HUES6 (cell line): ENCODE measurements around the gene BAIAP2L1.

Experiments
- H3K27ac ChIP-seq: 2 replicates; pipeline ENCODE4 v1.7.0; 2013; ENCODE audit warnings: low read depth, mild to moderate bottlenecking, low read length, inconsistent platforms
- H3K27me3 ChIP-seq: 2 replicates; pipeline ENCODE4 v1.6.1; 2013; ENCODE audit warnings: low read length; ENCODE audit not compliant: control insufficient read depth, insufficient read depth
- H3K36me3 ChIP-seq: 2 replicates; pipeline ENCODE4 v1.6.1; 2013; ENCODE audit warnings: low read length; ENCODE audit not compliant: control insufficient read depth, insufficient read depth
- H3K4me1 ChIP-seq: 2 replicates; pipeline ENCODE4 v1.6.1; 2013; ENCODE audit warnings: low read length; ENCODE audit not compliant: control insufficient read depth, insufficient read depth
- H3K4me3 ChIP-seq: 2 replicates; pipeline ENCODE4 v1.5.1; 2013; ENCODE audit warnings: low read depth, low read length
- H3K9ac ChIP-seq: one replicate; pipeline ENCODE4 v1.6.1; 2013; ENCODE audit warnings: mild to moderate bottlenecking, low read length
- H3K9me3 ChIP-seq: 2 replicates; pipeline ENCODE4 v1.6.1; 2013; ENCODE audit warnings: low read depth, low read length; ENCODE audit not compliant: control insufficient read depth, insufficient read depth

BAIAP2L1 gene

DNA sequence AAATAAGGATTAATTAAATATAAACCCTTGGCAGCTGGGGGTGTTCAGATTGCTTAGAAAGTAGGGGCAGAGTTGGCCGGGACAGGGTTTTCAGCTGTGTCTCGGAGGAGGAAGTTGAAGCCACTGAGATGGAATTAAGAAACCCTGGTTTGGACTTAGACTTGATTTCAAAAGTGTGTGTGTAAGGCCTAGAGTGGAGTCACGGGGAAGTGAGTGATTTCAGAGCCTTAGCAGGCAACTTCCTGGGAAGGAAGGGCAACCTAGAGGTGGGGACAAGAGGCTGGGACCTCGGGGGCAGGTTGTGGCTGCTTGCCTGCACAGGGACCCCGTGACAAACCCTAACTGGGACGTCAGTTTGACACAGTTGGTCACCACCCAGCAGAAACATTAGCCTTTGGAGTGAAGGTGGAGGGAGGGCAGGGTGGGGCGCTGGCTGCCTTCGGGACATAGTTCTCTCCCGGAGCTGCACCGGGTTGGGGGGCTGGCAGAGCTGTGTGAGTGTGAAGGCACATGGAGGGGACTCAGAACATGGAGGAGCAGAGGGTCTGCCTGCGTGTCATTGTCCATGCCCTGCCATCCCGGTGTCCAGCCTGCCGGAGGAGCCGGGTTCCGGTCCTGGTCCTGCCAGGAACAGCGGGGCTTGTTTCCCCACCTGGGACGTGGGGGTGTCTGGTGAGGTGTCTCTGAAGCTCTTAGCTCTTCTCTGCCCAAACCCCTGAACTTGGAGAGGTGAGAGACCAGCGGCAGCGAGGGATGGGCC is 117.6 kb downstream of the BAIAP2L1 start:
- H3K4me3 ChIP-seq, result peak overlapping the region; percentile 83
- peak overlapping the region; percentile 34 for H3K9ac ChIP-seq
- peaks cover 11% of the 10 kb centered on the region; the same call in 1 of the 2 replicates for H3K36me3 ChIP-seq
- H3K9me3 ChIP-seq, result no peaks in the 10 kb centered on the region
- no peaks in the 10 kb centered on the region for H3K27me3 ChIP-seq
- no peak overlapping the region for H3K27ac ChIP-seq
- H3K4me1 ChIP-seq, result peaks cover 50% of the 10 kb centered on the region

DNA sequence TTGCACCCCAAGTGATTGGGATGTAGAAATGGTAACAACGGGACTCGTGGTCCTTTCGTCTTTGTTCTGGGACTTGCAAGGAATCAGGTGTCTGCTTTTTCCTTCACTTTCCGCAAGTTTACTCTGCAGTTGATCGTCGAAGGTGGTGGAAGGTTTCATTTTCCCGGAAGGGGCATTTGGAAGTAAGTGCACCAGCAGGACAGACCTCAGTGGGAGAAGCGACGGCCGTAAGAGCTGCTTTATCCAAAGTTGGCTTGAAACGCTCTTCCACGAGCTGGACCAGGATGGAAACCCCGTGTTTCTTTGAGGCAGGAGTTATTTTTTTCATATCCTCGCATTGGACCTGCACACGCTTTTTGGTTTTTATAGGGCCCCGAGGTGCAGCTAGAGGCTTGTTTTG is 118.2 kb downstream of the BAIAP2L1 start:
- no peak overlapping the region for H3K27ac ChIP-seq
- H3K9me3 ChIP-seq, result no peaks in the 10 kb centered on the region
- H3K4me1 ChIP-seq, result peaks cover 50% of the 10 kb centered on the region
- peaks cover 8% of the 10 kb centered on the region; the same call in 1 of the 2 replicates for H3K36me3 ChIP-seq
- peak overlapping the region; percentile 76 for H3K9ac ChIP-seq
- H3K27me3 ChIP-seq, result no peaks in the 10 kb centered on the region
- H3K4me3 ChIP-seq, result peak overlapping the region; percentile 83

DNA sequence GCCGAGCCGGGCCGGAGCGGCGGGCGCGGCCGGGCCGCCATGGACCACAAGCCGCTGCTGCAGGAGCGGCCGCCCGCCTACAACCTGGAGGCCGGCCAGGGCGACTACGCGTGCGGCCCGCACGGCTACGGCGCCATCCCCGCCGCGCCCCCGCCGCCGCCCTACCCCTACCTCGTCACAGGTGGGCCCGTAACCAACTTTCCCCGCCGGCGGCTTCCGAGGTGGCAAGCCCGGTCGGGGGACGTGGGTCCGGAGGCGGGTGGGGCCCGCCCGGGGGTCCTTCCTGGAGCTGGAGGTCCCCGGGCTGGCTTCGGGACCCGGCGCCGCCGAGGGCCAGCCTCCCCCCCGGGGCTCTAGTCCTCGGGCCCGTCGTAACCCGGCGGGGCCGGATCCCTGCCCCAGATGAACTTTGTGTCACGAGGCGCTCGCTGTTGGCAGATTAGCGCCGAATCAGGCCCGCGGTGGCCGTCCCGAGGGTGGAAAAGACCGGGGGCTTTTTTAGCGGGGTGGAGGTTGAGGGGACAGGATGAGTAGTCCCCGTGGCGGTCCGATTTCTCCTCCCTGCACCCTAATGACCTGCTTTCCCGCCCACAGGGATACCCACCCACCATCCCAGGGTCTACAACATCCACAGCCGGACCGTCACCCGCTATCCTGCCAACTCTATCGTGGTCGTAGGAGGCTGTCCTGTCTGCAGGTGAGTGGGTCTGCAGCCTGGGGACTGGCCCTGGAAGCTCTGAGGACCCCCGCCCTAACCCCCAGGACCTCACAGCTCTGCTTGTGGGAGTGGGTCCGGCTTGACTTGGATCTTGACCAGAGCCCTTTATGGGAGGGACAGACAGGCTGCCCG is 118.9 kb downstream of the BAIAP2L1 start:
- H3K9me3 ChIP-seq, result no peaks in the 10 kb centered on the region
- H3K36me3 ChIP-seq, result peaks cover 8% of the 10 kb centered on the region; the same call in 1 of the 2 replicates
- peaks cover 45% of the 10 kb centered on the region for H3K4me1 ChIP-seq
- H3K27ac ChIP-seq, result peak overlapping the region; percentile 69; the same call in 1 of the 2 replicates
- H3K4me3 ChIP-seq, result peak overlapping the region; percentile 83
- peak overlapping the region; percentile 76 for H3K9ac ChIP-seq
- no peaks in the 10 kb centered on the region for H3K27me3 ChIP-seq

DNA sequence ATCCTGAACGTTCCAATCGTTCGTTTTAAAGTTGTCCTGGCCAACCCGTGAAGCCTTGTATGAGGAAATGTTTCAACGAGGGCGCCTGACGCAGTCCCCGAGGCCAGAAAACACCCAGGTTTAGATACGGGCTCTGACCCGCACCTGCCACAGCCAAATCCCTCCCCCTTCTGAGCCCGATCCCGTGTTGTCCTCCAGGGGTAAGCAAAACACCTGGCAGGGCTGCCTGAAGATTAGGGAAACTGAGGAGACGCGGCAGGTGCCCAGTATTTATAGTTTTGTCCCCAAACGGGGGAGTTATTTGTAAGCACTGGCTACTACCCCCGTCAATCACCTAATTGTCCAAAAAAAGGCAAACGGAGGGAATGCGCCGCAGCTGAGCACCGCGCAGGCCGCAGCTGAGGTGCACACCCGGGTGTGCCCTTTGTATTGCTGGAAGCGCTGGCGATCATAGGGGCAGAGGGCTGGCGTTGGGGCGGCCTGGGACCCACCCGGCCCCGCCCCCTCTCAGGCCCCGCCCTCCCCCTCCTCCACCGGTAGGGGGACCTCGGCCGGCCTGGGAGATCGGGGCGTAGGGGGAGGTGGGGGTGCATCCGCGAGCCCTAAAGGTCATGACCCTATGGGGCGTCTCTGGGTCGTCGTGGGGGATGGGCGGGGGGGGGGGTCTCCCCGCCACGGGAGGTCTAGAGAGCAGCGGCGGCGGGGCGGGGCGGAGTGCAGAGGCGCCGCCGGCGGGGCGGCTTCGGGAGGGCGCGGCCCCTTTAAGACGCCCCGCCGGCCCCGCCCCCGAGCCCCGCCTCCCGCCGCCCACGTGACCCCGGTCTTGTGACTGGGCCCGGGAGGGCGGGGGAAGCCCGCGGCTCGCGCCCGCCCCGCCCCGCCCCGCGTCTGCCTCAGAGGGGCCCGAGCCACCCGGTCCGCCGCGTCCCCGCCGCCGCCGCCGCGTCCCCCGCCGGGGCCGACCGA is 119.8 kb downstream of the BAIAP2L1 start, which contains the start of gene BRI3:
TSS of gene BRI3 (plus strand) at position 896 of the 966 bp plus-strand sequence. CDS start 110 bp downstream, outside the sequence.
- H3K9ac ChIP-seq, result peak within 1 kb of the TSS; percentile 76
- H3K36me3 ChIP-seq, result peaks cover 8% of the 10 kb centered on the region; the same call in 1 of the 2 replicates
- H3K4me1 ChIP-seq, result peaks cover 36% of the 10 kb centered on the region
- peak within 1 kb of the TSS; percentile 88 for H3K4me3 ChIP-seq
- peak within 1 kb of the TSS; percentile 69; the same call in 1 of the 2 replicates for H3K27ac ChIP-seq
- H3K27me3 ChIP-seq, result no peaks in the 10 kb centered on the region
- no peaks in the 10 kb centered on the region for H3K9me3 ChIP-seq

DNA sequence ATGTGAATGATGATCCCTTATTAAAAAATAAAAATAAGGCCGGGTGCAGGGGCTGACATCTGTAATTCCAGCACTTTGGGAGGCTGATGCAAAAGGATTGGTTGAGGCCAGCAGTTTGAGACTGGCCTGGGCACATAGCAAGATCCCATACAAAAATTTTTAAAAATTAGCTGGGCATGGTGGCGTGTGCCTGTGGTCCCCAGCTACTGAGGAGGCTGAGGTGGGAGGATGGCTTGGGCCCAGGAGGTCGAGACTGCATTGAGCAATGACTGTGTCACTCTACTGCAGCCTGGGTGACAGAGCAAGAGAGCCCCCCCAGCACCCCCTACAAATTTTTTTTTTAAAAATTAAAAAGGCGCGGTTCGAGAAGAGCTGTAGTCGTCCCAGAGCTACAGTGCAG is 120.6 kb downstream of the BAIAP2L1 start:
- Histone ChIP-seq H3K27ac (no peak overlapping the region), H3K4me1 (peaks cover 28% of the 10 kb centered on the region), H3K9ac (no peak overlapping the region), H3K27me3 (no peaks in the 10 kb centered on the region), H3K36me3 (peaks cover 8% of the 10 kb centered on the region; the same call in 1 of the 2 replicates), H3K9me3 (no peaks in the 10 kb centered on the region), H3K4me3 (peak overlapping the region; percentile 88)

DNA sequence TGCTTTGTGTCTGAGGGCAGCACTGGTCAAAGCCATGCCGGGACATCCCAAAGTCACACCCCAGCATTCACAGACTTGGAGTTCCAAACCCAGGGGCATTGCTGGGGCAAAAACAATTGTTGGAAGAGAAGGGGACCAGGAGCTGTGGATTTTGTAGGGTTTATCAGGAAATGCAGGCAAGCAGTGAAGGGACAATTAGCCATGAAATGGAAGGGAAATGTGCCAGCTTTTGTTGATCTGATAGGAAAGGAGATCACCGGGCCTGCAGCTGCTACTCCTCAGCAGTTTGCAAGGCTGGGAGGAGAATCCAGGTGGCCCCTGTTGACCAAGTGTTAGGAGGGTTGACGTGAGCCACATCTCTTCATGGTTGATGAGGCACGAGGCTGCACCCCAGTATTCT is 122.0 kb downstream of the BAIAP2L1 start:
- Histone ChIP-seq H3K27ac (no peak overlapping the region), H3K9ac (no peak overlapping the region), H3K4me1 (peaks cover 16% of the 10 kb centered on the region), H3K27me3 (no peaks in the 10 kb centered on the region), H3K36me3 (peaks cover 5% of the 10 kb centered on the region; the same call in 1 of the 2 replicates), H3K9me3 (no peaks in the 10 kb centered on the region), H3K4me3 (no peak overlapping the region)

DNA sequence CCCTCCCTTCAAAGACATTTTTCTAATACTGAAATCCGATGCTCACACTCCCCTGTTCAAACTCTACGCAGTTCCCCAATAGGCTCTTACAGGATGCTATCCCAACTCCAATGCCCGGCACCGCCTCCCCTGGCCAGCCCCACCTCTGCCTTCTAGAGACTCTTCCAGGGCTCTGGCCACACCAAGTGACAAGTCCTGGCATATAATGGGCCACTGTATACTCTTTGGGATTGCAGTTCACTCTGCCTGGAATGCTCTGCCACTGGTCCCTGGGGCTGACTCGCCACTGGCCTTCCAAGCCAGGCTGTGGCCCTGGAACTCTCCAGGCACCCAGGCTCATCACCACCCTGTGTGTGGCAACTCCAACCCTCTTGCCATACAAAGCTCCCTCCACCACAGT is 122.5 kb downstream of the BAIAP2L1 start:
- peaks cover 11% of the 10 kb centered on the region for H3K4me1 ChIP-seq
- H3K27ac ChIP-seq, result no peak overlapping the region

DNA sequence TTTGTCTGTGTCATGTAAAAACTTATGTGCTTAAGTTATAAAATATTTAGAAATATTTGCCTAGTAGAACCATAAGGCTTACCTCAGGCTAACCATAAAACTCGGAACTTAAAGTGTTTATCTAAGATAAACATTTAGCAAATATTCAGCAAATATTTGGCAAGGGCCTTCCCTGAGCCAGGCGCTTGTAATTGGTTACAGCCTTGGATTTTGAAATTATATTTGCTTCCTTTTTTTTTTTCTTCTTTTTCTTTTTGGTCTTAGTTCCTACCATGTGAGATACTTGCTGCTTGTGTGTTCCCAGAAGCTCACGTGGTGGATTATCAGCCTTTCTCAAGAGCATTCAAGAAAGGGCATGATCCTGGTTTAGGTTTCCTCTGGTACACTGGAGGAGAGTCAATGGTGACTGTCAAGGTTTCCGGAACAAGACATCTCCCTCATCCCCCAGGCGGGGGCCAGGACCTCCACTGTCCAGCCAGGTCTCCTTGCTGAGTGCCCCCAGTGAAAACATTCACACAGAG is 124.6 kb downstream of the BAIAP2L1 start:
- Histone ChIP-seq H3K4me1 (no peaks in the 10 kb centered on the region), H3K27ac (no peak overlapping the region), H3K36me3 (no peaks in the 10 kb centered on the region), H3K9ac (no peak overlapping the region), H3K9me3 (no peaks in the 10 kb centered on the region), H3K4me3 (no peak overlapping the region), H3K27me3 (no peaks in the 10 kb centered on the region)

More for the DNA sequence above, 122.5 kb downstream of the BAIAP2L1 start:
- no peaks in the 10 kb centered on the region for H3K36me3 ChIP-seq
- no peaks in the 10 kb centered on the region for H3K9me3 ChIP-seq
- H3K4me3 ChIP-seq, result no peak overlapping the region
- no peaks in the 10 kb centered on the region for H3K27me3 ChIP-seq
- H3K9ac ChIP-seq, result no peak overlapping the region

DNA sequence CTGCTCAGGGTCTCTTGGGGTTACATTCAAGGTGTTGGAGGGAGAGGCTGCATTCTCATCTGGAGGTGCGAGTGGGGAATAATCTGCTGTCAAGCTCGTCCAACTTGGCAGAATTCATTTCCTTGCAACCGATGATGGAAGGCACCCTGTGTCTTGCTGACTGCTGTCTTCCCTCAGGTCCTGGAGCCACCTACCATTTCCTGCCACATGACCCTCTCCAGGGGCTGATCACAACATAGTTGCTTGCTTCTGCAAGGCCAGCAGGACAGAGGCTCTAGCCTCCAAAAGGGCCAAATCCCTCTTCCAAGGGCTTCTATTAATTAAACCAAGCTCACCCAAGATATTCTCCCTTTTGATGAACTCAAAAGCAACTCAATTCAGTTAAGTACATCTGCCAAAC is 133.6 kb downstream of the BAIAP2L1 start:
- H3K9ac ChIP-seq, result no peak overlapping the region

DNA sequence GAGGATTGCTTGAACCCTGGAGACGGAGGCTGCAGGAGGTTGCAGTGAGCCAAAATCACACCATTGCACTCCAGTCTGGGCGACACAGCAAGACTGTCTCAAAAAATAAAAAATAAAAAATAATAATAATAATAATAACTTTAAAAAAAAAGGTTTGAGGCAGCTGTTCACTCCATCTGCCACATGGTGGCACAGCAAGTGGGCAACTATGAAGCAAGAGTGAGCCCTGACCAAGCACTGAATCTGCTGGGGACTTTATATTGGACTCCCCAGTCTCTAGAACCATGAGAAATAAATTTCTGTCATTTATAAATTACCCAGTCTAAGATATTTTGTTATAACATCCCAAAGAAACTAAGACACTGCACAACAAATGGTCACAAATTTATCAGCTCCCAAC is 134.1 kb downstream of the BAIAP2L1 start:
- Histone ChIP-seq H3K27ac (no peak overlapping the region), H3K36me3 (no peaks in the 10 kb centered on the region), H3K27me3 (no peaks in the 10 kb centered on the region), H3K4me1 (no peaks in the 10 kb centered on the region), H3K9ac (no peak overlapping the region), H3K9me3 (peaks cover under 1% of the 10 kb centered on the region; the same call in 1 of the 2 replicates), H3K4me3 (no peak overlapping the region)

More for the DNA sequence above, 133.6 kb downstream of the BAIAP2L1 start:
- H3K4me3 ChIP-seq, result no peak overlapping the region
- H3K36me3 ChIP-seq, result no peaks in the 10 kb centered on the region
- no peak overlapping the region for H3K27ac ChIP-seq
- H3K27me3 ChIP-seq, result no peaks in the 10 kb centered on the region
- no peaks in the 10 kb centered on the region for H3K9me3 ChIP-seq
- H3K4me1 ChIP-seq, result no peaks in the 10 kb centered on the region
